Measurements from ENCODE around the gene AP2B1. TPM values are rescaled to one million over a fixed set of nuclear protein-coding genes. Genes with fewer than 3 reads are reported as not detected.

Gene AP2B1
- total and polyA plus RNA-seq, 12 donors = 23.4 to 167 (median 78.2) TPM

- intact Hi-C loops (cut with DNase I) = no loop called here
- no peaks in the 10 kb centered on the region for H3K27me3 ChIP-seq
- H3K4me1 ChIP-seq (replicated peaks in 1 of 2) = no peaks in the 10 kb centered on the region
- no peak for DNase-seq
- H3K9me3 ChIP-seq (replicated peaks in 1 of 3) = no peaks in the 10 kb centered on the region
- no peak for TF ChIP-seq CTCF (IDR thresholded peaks at IDR 0.05)
- TF ChIP-seq POLR2A (IDR thresholded peaks at IDR 0.05) = no peak
- no peak overlapping the region for H3K4me3 ChIP-seq
- 24 to 67% (median 47%) methylated on average over 2 of the region's 2 CpGs for WGBS, 4 donors
- H3K36me3 ChIP-seq (replicated peaks in 1 of 2) = peaks cover 0 to 20% of the 10 kb centered on the region in 2 donors
- H3K27ac ChIP-seq = no peak overlapping the region
Observed at GRCh38 chr17:35645923-35646322, 58.8 kb downstream of the AP2B1 start.

- TF ChIP-seq CTCF (IDR thresholded peaks at IDR 0.05) (no peak), POLR2A (IDR thresholded peaks at IDR 0.05) (no peak)
- Histone ChIP-seq H3K4me1 (replicated peaks in 1 of 2) (peaks cover 0 to 5% of the 10 kb centered on the region in 2 donors), H3K27ac (no peak overlapping the region), H3K27me3 (no peaks in the 10 kb centered on the region), H3K36me3 (replicated peaks in 1 of 2) (peaks cover 0 to 9% of the 10 kb centered on the region in 2 donors), H3K4me3 (no peak overlapping the region), H3K9me3 (replicated peaks in 1 of 3) (no peaks in the 10 kb centered on the region)
- 92 to 98% (median 95%) methylated on average over 1 of the region's 1 CpG for WGBS, 4 donors
- intact Hi-C loops (cut with DNase I) = no loop called here
- DNase-seq = no peak
Observed at GRCh38 chr17:35651467-35651866, 64.3 kb downstream of the AP2B1 start.

GRCh38 chr17:35653619-35654361 is 66.7 kb downstream of the AP2B1 start:
- WGBS, 4 donors = 71 to 77% (median 74%) methylated on average over 10 to 12 of the region's 12 CpGs
- Histone ChIP-seq H3K36me3 (replicated peaks in 1 of 2) (peaks cover 0 to 18% of the 10 kb centered on the region in 2 donors), H3K9me3 (replicated peaks in 1 of 3) (no peaks in the 10 kb centered on the region), H3K27me3 (no peaks in the 10 kb centered on the region), H3K4me3 (no peak overlapping the region), H3K4me1 (replicated peaks in 1 of 2) (peaks cover 0 to 5% of the 10 kb centered on the region in 2 donors), H3K27ac (no peak overlapping the region)
- TF ChIP-seq CTCF (IDR thresholded peaks at IDR 0.05) = no peak
- TF ChIP-seq POLR2A (IDR thresholded peaks at IDR 0.05) = no peak
- DNase-seq = peak in 4 of 7 donors; percentile 28 to 51 (median 31)
- intact Hi-C loops (cut with DNase I) = no loop called here

GRCh38 chr17:35655303-35655702 is 68.2 kb downstream of the AP2B1 start:
- intact Hi-C loops (cut with DNase I) = no loop called here
- Histone ChIP-seq H3K27me3 (no peaks in the 10 kb centered on the region), H3K27ac (no peak overlapping the region), H3K4me1 (replicated peaks in 1 of 2) (peaks cover 0 to 5% of the 10 kb centered on the region in 2 donors), H3K4me3 (no peak overlapping the region), H3K9me3 (replicated peaks in 1 of 3) (no peaks in the 10 kb centered on the region), H3K36me3 (replicated peaks in 1 of 2) (peaks cover 0 to 21% of the 10 kb centered on the region in 2 donors)
- TF ChIP-seq POLR2A (IDR thresholded peaks at IDR 0.05) (no peak), CTCF (IDR thresholded peaks at IDR 0.05) (no peak)
- 92 to 96% (median 95%) methylated on average over 1 of the region's 1 CpG for WGBS, 4 donors
- no peak for DNase-seq

All from adrenal gland (tissue), 12 donors.